Measurements from ENCODE around the gene ANKRD27. TPM values are rescaled to one million over a fixed set of nuclear protein-coding genes. Genes with fewer than 3 reads are reported as not detected.

Gene ANKRD27
- total RNA-seq, 4 donors from 2014 or later: 22.7 to 38.5 (median 30.1) TPM

DNA sequence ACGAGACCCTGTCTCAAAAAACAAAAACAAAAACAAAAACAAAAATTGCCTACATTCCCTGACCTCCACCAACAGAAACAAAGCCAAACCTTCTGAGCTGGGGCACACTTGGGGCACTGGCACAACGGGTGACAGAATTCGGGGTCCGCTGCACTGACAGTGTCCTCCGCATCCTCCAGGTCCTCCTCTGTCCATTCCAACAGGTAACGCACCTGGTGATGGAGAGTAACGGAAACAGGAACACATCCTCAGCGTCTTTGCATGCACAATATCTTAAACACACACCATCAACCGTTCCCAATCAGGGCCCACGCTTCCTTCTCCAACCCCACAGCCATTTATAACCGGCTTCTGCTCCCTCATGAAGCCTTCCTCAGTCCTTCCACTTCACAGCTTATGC, 59.4 kb downstream of the ANKRD27 start:
- ATAC-seq (ENCODE audit: low FRiP score) (no peak), DNase-seq (ENCODE audit: low spot score) (no peak)
- TF ChIP-seq, protein P1, sequence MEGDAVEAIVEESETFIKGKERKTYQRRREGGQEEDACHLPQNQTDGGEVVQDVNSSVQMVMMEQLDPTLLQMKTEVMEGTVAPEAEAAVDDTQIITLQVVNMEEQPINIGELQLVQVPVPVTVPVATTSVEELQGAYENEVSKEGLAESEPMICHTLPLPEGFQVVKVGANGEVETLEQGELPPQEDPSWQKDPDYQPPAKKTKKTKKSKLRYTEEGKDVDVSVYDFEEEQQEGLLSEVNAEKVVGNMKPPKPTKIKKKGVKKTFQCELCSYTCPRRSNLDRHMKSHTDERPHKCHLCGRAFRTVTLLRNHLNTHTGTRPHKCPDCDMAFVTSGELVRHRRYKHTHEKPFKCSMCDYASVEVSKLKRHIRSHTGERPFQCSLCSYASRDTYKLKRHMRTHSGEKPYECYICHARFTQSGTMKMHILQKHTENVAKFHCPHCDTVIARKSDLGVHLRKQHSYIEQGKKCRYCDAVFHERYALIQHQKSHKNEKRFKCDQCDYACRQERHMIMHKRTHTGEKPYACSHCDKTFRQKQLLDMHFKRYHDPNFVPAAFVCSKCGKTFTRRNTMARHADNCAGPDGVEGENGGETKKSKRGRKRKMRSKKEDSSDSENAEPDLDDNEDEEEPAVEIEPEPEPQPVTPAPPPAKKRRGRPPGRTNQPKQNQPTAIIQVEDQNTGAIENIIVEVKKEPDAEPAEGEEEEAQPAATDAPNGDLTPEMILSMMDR (IDR thresholded peaks at IDR 0.05): no peak

DNA sequence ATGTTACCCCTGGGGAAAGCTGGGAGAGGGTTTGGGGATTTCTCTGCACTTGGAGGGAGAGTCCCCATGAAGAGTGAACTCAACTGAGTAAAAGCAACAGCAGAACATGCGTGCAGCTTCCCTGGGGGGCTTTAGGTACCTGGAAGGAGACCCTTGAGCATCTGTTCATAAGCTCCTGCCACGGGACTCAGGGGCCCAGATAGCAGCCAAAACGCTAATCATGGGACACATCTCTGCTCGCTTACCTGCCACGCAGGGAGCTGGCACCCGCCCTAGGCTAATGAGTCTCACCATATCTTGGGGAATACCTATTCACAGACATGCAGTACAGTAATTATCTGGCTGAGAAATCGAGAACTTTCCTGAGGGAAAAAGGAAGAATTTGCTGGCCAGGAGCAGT, 60.1 kb downstream of the ANKRD27 start:
- TF ChIP-seq, protein P1 (IDR thresholded peaks at IDR 0.05): no peak
- DNase-seq (ENCODE audit: low spot score) (no peak), ATAC-seq (ENCODE audit: low FRiP score) (no peak)

DNA sequence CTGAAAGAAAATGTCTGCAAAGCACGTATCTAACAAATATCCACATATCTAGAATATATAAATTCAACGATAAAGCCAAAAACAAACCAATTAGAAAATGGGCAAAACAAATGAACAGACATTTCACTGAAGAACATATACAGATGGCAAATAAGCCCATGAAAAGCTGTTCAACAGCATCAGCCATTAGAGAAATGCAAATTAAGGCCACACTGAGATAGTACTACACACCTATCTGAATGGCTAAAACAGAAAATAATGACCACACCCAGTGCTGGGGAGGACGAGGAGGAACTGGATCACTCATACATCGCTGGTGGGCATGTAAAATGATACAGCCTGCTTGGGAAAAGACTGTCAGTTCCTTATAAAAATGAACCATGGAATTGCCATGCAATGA, 62.0 kb downstream of the ANKRD27 start:
- TF ChIP-seq, protein P1 (IDR thresholded peaks at IDR 0.05): no peak
- no peak for DNase-seq (ENCODE audit: low spot score)
- ATAC-seq (ENCODE audit: low FRiP score): no peak

DNA sequence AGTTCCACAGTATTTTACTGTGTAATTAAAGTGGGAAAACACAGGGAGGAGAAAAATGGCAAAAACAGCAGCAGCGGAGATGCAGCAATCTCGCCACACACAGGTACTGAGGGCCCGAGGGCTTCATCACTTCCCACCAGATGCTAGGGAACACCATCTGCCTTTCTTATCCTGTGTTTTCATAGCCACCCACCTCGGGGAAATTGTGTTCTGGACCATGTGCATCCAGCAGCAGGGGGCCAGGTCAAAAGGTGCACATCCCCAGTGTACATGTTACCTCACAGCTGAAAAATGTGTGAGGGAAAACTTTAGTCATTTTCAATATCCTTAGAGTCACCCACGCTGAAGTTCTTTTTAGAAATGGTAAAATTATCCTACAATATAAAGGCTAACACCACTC, 63.8 kb downstream of the ANKRD27 start:
- TF ChIP-seq, protein P1 (IDR thresholded peaks at IDR 0.05): no peak
- ATAC-seq (ENCODE audit: low FRiP score): no peak
- DNase-seq (ENCODE audit: low spot score): no peak

DNA sequence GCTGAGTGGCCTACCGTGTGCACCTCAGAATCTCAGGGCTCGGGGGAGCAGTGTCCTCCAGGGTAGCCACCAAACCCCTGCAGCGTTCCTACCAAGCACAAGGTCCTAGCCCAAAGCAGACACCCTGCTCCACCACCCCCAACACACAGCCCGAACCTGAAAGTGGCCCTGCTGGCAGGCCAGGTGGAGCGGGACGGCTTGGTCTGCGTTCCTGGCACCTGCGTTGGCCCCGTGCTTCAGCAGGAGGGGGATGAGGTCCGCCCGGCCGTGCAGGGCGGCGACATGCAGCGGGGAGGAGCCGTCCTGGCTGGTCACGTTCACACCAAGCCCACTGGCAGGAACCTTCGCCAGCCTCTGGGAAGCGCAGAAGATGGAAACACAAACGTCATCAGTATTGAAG, 67.5 kb downstream of the ANKRD27 start:
- TF ChIP-seq, protein P1 (IDR thresholded peaks at IDR 0.05): no peak
- no peak for ATAC-seq (ENCODE audit: low FRiP score)

DNA sequence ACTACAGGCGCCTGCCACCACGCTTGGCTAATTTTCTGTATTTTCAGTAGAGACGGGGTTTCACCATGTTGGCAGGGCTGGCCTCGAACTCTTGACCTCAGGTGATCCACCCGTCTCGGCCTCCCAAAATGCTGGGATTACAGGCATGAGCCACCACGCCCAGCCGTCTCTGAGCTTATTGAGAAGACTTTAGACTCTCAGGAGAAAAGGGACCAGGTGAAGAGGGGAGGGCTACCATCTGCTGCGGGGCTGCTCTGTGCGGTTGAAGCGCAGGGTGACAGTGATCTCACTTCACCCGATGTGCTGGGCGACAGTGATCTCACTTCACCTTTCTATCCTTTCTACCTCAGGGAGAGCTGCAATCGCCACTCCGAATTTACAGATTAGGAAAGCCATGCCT, 68.7 kb downstream of the ANKRD27 start:
- TF ChIP-seq, protein P1 (IDR thresholded peaks at IDR 0.05): no peak
- no peak for DNase-seq (ENCODE audit: low spot score)
- ATAC-seq (ENCODE audit: low FRiP score): no peak

More for the DNA sequence above, 67.5 kb downstream of the ANKRD27 start:
- DNase-seq (ENCODE audit: low spot score): no peak

DNA sequence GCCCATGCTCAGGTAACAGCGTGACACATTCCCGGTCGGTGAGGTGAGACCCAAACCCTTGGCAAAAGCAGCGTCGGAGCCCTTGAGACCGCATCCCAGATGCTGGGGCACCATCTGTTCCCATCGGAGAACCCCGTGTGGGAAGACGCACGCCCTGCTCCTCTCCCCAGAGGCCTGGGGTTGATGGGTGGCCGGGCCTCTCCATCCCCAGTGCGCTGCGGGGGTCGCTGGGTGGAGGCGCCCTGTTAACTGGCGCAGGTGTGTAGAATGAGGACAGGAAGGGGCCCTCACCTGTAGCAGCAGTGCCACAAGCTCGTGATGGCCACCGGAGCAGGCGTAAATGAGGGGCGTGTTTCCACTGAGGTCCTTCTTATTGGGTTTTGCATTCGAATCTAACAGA, 69.4 kb downstream of the ANKRD27 start:
- DNase-seq (ENCODE audit: low spot score): no peak
- TF ChIP-seq, protein P1 (IDR thresholded peaks at IDR 0.05): no peak
- ATAC-seq (ENCODE audit: low FRiP score): no peak
